Measurements from ENCODE around the gene KCNC2.

The KCNC2 gene

GRCh38 chr12:75058228-75058627 lies 151.4 kb downstream of the KCNC2 start:
- Histone ChIP-seq H3K27me3 (replicated peaks; ENCODE audit: control insufficient read depth, insufficient read depth, low read length) (no peaks in the 10 kb centered on the region), H3K9me3 (ENCODE audit: control insufficient read depth, low read length) (no peaks in the 10 kb centered on the region), H3K4me3 (ENCODE audit: low read length) (no peak overlapping the region), H3K4me1 (ENCODE audit: control insufficient read depth, insufficient read depth, low read length) (no peaks in the 10 kb centered on the region), H3K36me3 (ENCODE audit: control insufficient read depth, insufficient read depth, low read length, severe bottlenecking) (no peaks in the 10 kb centered on the region), H3K9ac (ENCODE audit: low read length) (no peak overlapping the region)
- DNase-seq (ENCODE audit: low read depth), result no peak

GRCh38 chr12:75048767-75049166 lies 160.9 kb downstream of the KCNC2 start:
- Histone ChIP-seq H3K9me3 (ENCODE audit: control insufficient read depth, low read length) (no peaks in the 10 kb centered on the region), H3K27me3 (replicated peaks; ENCODE audit: control insufficient read depth, insufficient read depth, low read length) (peaks cover 2% of the 10 kb centered on the region), H3K4me3 (ENCODE audit: low read length) (no peak overlapping the region), H3K36me3 (ENCODE audit: control insufficient read depth, insufficient read depth, low read length, severe bottlenecking) (no peaks in the 10 kb centered on the region), H3K9ac (ENCODE audit: low read length) (no peak overlapping the region), H3K4me1 (ENCODE audit: control insufficient read depth, insufficient read depth, low read length) (no peaks in the 10 kb centered on the region)
- DNase-seq (ENCODE audit: low read depth), result no peak

- no peak for DNase-seq (ENCODE audit: low read depth)
- H3K9me3 ChIP-seq (ENCODE audit: control insufficient read depth, low read length), result no peaks in the 10 kb centered on the region
- H3K9ac ChIP-seq (ENCODE audit: low read length), result no peak overlapping the region
- H3K36me3 ChIP-seq (ENCODE audit: control insufficient read depth, insufficient read depth, low read length, severe bottlenecking), result no peaks in the 10 kb centered on the region
- H3K4me1 ChIP-seq (ENCODE audit: control insufficient read depth, insufficient read depth, low read length), result no peaks in the 10 kb centered on the region
- H3K4me3 ChIP-seq (ENCODE audit: low read length), result no peak overlapping the region
- peaks cover 2% of the 10 kb centered on the region for H3K27me3 ChIP-seq (replicated peaks; ENCODE audit: control insufficient read depth, insufficient read depth, low read length)
These were observed 161.6 kb downstream of the KCNC2 start for GRCh38 chr12:75047885-75048525.

GRCh38 chr12:75042125-75042524 lies 167.5 kb downstream of the KCNC2 start:
- Histone ChIP-seq H3K27me3 (replicated peaks; ENCODE audit: control insufficient read depth, insufficient read depth, low read length) (peaks cover 2% of the 10 kb centered on the region), H3K4me1 (ENCODE audit: control insufficient read depth, insufficient read depth, low read length) (no peaks in the 10 kb centered on the region), H3K4me3 (ENCODE audit: low read length) (no peak overlapping the region), H3K9ac (ENCODE audit: low read length) (no peak overlapping the region), H3K36me3 (ENCODE audit: control insufficient read depth, insufficient read depth, low read length, severe bottlenecking) (no peaks in the 10 kb centered on the region), H3K9me3 (ENCODE audit: control insufficient read depth, low read length) (no peaks in the 10 kb centered on the region)
- no peak for DNase-seq (ENCODE audit: low read depth)

- no peaks in the 10 kb centered on the region for H3K9me3 ChIP-seq (ENCODE audit: control insufficient read depth, low read length)
- H3K9ac ChIP-seq (ENCODE audit: low read length), result no peak overlapping the region
- H3K27me3 ChIP-seq (replicated peaks; ENCODE audit: control insufficient read depth, insufficient read depth, low read length), result peaks cover 2% of the 10 kb centered on the region
- no peak overlapping the region for H3K4me3 ChIP-seq (ENCODE audit: low read length)
- no peaks in the 10 kb centered on the region for H3K36me3 ChIP-seq (ENCODE audit: control insufficient read depth, insufficient read depth, low read length, severe bottlenecking)
- H3K4me1 ChIP-seq (ENCODE audit: control insufficient read depth, insufficient read depth, low read length), result no peaks in the 10 kb centered on the region
- DNase-seq (ENCODE audit: low read depth), result no peak
These were observed 168.2 kb downstream of the KCNC2 start for GRCh38 chr12:75041472-75041871.

- no peaks in the 10 kb centered on the region for H3K4me1 ChIP-seq (ENCODE audit: control insufficient read depth, insufficient read depth, low read length)
- no peak overlapping the region for H3K9ac ChIP-seq (ENCODE audit: low read length)
- H3K36me3 ChIP-seq (ENCODE audit: control insufficient read depth, insufficient read depth, low read length, severe bottlenecking), result no peaks in the 10 kb centered on the region
- DNase-seq (ENCODE audit: low read depth), result no peak
- H3K9me3 ChIP-seq (ENCODE audit: control insufficient read depth, low read length), result peaks cover 65% of the 10 kb centered on the region
- no peak overlapping the region for H3K4me3 ChIP-seq (ENCODE audit: low read length)
- H3K27me3 ChIP-seq (replicated peaks; ENCODE audit: control insufficient read depth, insufficient read depth, low read length), result no peaks in the 10 kb centered on the region
These were observed 189.5 kb downstream of the KCNC2 start for GRCh38 chr12:75020068-75020557.

GRCh38 chr12:75011120-75011519 lies 198.5 kb downstream of the KCNC2 start:
- Histone ChIP-seq H3K4me1 (ENCODE audit: control insufficient read depth, insufficient read depth, low read length) (no peaks in the 10 kb centered on the region), H3K4me3 (ENCODE audit: low read length) (no peak overlapping the region), H3K9ac (ENCODE audit: low read length) (no peak overlapping the region), H3K27me3 (replicated peaks; ENCODE audit: control insufficient read depth, insufficient read depth, low read length) (no peaks in the 10 kb centered on the region), H3K36me3 (ENCODE audit: control insufficient read depth, insufficient read depth, low read length, severe bottlenecking) (no peaks in the 10 kb centered on the region), H3K9me3 (ENCODE audit: control insufficient read depth, low read length) (no peaks in the 10 kb centered on the region)
- DNase-seq (ENCODE audit: low read depth), result peak; percentile 3

GRCh38 chr12:75007133-75007532 lies 202.5 kb downstream of the KCNC2 start:
- no peak overlapping the region for H3K9ac ChIP-seq (ENCODE audit: low read length)
- H3K27me3 ChIP-seq (replicated peaks; ENCODE audit: control insufficient read depth, insufficient read depth, low read length), result no peaks in the 10 kb centered on the region
- H3K4me1 ChIP-seq (ENCODE audit: control insufficient read depth, insufficient read depth, low read length), result no peaks in the 10 kb centered on the region
- no peaks in the 10 kb centered on the region for H3K36me3 ChIP-seq (ENCODE audit: control insufficient read depth, insufficient read depth, low read length, severe bottlenecking)
- no peak for DNase-seq (ENCODE audit: low read depth)
- H3K4me3 ChIP-seq (ENCODE audit: low read length), result no peak overlapping the region
- peaks cover 3% of the 10 kb centered on the region for H3K9me3 ChIP-seq (ENCODE audit: control insufficient read depth, low read length)

- no peak for DNase-seq (ENCODE audit: low read depth)
- Histone ChIP-seq H3K4me3 (ENCODE audit: low read length) (no peak overlapping the region), H3K9me3 (ENCODE audit: control insufficient read depth, low read length) (peaks cover 3% of the 10 kb centered on the region), H3K4me1 (ENCODE audit: control insufficient read depth, insufficient read depth, low read length) (no peaks in the 10 kb centered on the region), H3K9ac (ENCODE audit: low read length) (no peak overlapping the region), H3K36me3 (ENCODE audit: control insufficient read depth, insufficient read depth, low read length, severe bottlenecking) (no peaks in the 10 kb centered on the region), H3K27me3 (replicated peaks; ENCODE audit: control insufficient read depth, insufficient read depth, low read length) (no peaks in the 10 kb centered on the region)
These were observed 209.5 kb downstream of the KCNC2 start for GRCh38 chr12:75000120-75000519.

- peaks cover 4% of the 10 kb centered on the region for H3K9me3 ChIP-seq (ENCODE audit: control insufficient read depth, low read length)
- no peaks in the 10 kb centered on the region for H3K27me3 ChIP-seq (replicated peaks; ENCODE audit: control insufficient read depth, insufficient read depth, low read length)
- no peak for DNase-seq (ENCODE audit: low read depth)
These were observed 210.2 kb downstream of the KCNC2 start for GRCh38 chr12:74999474-74999873.

More at GRCh38 chr12:74999474-74999873, 210.2 kb downstream of the KCNC2 start:
- no peak overlapping the region for H3K4me3 ChIP-seq (ENCODE audit: low read length)
- H3K9ac ChIP-seq (ENCODE audit: low read length), result no peak overlapping the region
- H3K36me3 ChIP-seq (ENCODE audit: control insufficient read depth, insufficient read depth, low read length, severe bottlenecking), result no peaks in the 10 kb centered on the region
- H3K4me1 ChIP-seq (ENCODE audit: control insufficient read depth, insufficient read depth, low read length), result no peaks in the 10 kb centered on the region
